Gastrocnemius medialis (tissue), 4 donors: ENCODE data around the gene SMARCB1.

ENCODE experiments used
- CTCF ChIP-seq, 5 experiments: fragments of 450-650 bp in 3 of 5; fragments of 200-600 bp in 2 of 5; sonication (generic) in 2 of 5; IDR thresholded peaks in 4 of 5; conservative IDR thresholded peaks in 1 of 5; 1 replicate in 4 of 5; 2 replicates in 1 of 5; pipeline ENCODE4 v1.5.1; 2016 to 2019; ENCODE audit warnings: antibody characterized with exemption in 5 of 5, mild to moderate bottlenecking in 3 of 5, moderate library complexity in 3 of 5
- POLR2A ChIP-seq, 2 donors: fragments of 450-650 bp; IDR thresholded peaks; one replicate each; pipeline ENCODE4 v1.6.1; 2017; ENCODE audit warnings: antibody characterized with exemption in 2 of 2, mild to moderate bottlenecking in 2 of 2, moderate library complexity in 2 of 2

DNA sequence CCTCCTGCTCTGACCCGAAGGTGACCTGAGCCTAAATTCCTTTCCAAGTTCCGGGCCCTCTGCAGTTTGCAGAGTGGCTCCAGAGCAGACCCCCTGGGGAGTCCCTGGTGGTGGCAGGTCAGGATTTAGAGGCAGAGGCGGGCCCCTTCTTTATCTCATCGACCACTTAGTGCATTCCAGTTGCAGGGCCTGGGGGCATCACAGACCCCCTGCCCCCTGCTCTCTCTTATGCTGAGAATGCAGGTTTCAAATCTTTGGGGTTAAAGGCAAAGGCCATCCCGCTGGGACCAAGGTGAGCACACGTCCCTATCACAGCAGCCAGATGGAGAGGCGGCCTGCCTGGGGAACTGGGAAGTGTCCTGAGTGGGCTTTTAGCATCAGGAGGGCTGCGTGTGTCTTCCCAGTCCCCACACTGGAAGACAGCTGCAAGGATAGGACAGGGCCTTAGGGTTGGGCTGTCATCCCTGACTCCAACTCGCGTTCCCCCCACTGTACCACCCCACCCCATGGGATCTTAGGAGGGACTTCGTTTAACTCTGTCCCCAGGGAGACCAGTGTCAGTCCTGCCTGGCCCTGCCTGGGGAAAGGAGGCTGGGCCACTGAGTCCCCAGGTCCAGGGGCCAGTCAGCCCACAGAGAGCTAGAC, 40.7 kb downstream of the SMARCB1 start:
- no peak for TF ChIP-seq CTCF (IDR thresholded peaks at IDR 0.05 in 4 of 5, conservative IDR thresholded peaks at IDR 0.05 in 1 of 5)
- no peak for TF ChIP-seq POLR2A (IDR thresholded peaks at IDR 0.05)
